H1 (cell line): Measurements from ENCODE around the gene NR2E1. TPM values are rescaled to one million over a fixed set of nuclear protein-coding genes. Genes with fewer than 3 reads are reported as not detected.
A peak's percentile ranks its signal among the peaks of the same experiment; 100 is the strongest.

Source experiments
- BRCA1 ChIP-seq: IDR thresholded peaks from 2 replicates; pipeline ENCODE4 v1.6.1; 2012; ENCODE audit warnings: low read depth, low read length, improper control_type of control experiment
- CEBPB ChIP-seq: IDR thresholded peaks from 2 replicates; pipeline ENCODE4 v1.6.1; 2012; ENCODE audit warnings: low read depth, low read length
- CTBP2 ChIP-seq: IDR thresholded peaks from 2 replicates; pipeline ENCODE4 v1.7.0; 2011; ENCODE audit warnings: borderline replicate concordance, mild to moderate bottlenecking, moderate library complexity, mixed read lengths, low read length; ENCODE audit not compliant: insufficient read depth, insufficient read length
- EZH2 ChIP-seq: fragments of 200-600 bp; sonication (generic); IDR thresholded peaks from 2 replicates; pipeline ENCODE4 v1.7.1; 2012; ENCODE audit warnings: low read depth, mild to moderate bottlenecking, moderate library complexity, low read length, inconsistent platforms; ENCODE audit not compliant: severe bottlenecking
- KDM5A ChIP-seq: fragments of 200-600 bp; IDR thresholded peaks from 2 replicates; pipeline ENCODE4 v1.7.1; 2012; ENCODE audit warnings: mild to moderate bottlenecking, low read length, inconsistent platforms, mixed read lengths
- POLR2A ChIP-seq, 2 experiments: IDR thresholded peaks; 1 replicate in 1 of 2; 2 replicates in 1 of 2; pipeline ENCODE4 v1.6.1; 2011; ENCODE audit warnings: low read depth in 2 of 2, low read length in 2 of 2, mild to moderate bottlenecking in 2 of 2; ENCODE audit errors: control extremely low read depth in 1 of 2
- POLR2AphosphoS5 ChIP-seq: IDR thresholded peaks from 2 replicates; pipeline ENCODE4 v1.6.1; 2011; ENCODE audit warnings: low read depth, low read length
- RNF2 ChIP-seq: fragments of 200-900, 300-1000 bp; sonication (generic); IDR thresholded peaks from 2 replicates; pipeline ENCODE4 v1.7.1; 2016; ENCODE audit warnings: borderline replicate concordance, low read depth, mild to moderate bottlenecking, antibody characterized with exemption, low read length; ENCODE audit not compliant: poor library complexity, severe bottlenecking; ENCODE audit errors: missing control alignments
- SUZ12 ChIP-seq: fragments of 200-600 bp; sonication (generic); IDR thresholded peaks from 2 replicates; pipeline ENCODE4 v1.6.1; 2012; ENCODE audit warnings: mild to moderate bottlenecking, inconsistent platforms, low read length, moderate library complexity, mixed read lengths
- polyA plus RNA-seq, 7 experiments: library from polyadenylated mRNA; depleted of rRNA in 3 of 7; stranded (reverse) in 5 of 7; unstranded in 2 of 7; fragments of >200 nt in 5 of 7; fragments of 200-250 nt in 2 of 7; gene quantifications; 1 replicate in 5 of 7; 2 replicates in 1 of 7; 4 replicates in 1 of 7; pipeline versions ENCODE4 v1.2.1 to v1.2.3, GENCODE V29; 2011 to 2013; ENCODE audit warnings: missing spikeins in 2 of 7, mixed read lengths in 2 of 7
- total RNA-seq: library from RNA; stranded (reverse); fragmentation: NEBNext Ultra II Directional; extraction: Animal tissue kit (Norgen Biotek cat#: 25700); gene quantifications from 2 replicates; pipeline ENCODE4 v1.2.1, GENCODE V29; 2021
- TF ChIP-seq, protein P1 (sequence below): fragments of 300-600 bp; sonication (generic); IDR thresholded peaks from 2 replicates; pipeline ENCODE4 v1.7.1; 2012; ENCODE audit warnings: low read length, moderate library complexity, mild to moderate bottlenecking, inconsistent platforms; ENCODE audit not compliant: insufficient replicate concordance
- TF ChIP-seq, protein P2 (sequence below): IDR thresholded peaks from 2 replicates; pipeline ENCODE4 v1.6.1; 2012; ENCODE audit warnings: inconsistent platforms

The NR2E1 gene
- total and polyA plus RNA-seq, 2 of the 8 experiments (the other 6 are each of a cell fraction or from before 2014, with no cell fraction given), result not detected

DNA sequence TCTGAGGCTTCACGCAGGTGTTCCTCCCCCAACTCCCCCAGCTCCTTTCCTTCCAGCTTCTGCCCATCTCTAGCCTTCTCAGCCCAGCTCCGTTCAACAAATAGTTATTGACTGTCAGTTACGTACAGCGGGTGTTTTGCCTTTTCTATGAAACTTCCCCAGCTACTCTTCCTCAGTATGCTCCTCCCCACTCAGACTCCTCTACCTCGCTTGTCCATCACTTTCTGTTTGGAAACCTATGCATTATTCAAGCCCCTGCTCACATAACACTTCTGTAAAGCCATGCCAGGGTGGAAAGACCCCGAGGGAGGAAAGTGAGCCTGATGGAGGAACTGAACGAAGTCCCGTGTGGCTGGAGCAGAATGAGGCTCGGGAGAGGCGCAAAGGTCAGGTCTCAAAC, 44.2 kb upstream of the NR2E1 start (continued):
- TF ChIP-seq, protein P1, sequence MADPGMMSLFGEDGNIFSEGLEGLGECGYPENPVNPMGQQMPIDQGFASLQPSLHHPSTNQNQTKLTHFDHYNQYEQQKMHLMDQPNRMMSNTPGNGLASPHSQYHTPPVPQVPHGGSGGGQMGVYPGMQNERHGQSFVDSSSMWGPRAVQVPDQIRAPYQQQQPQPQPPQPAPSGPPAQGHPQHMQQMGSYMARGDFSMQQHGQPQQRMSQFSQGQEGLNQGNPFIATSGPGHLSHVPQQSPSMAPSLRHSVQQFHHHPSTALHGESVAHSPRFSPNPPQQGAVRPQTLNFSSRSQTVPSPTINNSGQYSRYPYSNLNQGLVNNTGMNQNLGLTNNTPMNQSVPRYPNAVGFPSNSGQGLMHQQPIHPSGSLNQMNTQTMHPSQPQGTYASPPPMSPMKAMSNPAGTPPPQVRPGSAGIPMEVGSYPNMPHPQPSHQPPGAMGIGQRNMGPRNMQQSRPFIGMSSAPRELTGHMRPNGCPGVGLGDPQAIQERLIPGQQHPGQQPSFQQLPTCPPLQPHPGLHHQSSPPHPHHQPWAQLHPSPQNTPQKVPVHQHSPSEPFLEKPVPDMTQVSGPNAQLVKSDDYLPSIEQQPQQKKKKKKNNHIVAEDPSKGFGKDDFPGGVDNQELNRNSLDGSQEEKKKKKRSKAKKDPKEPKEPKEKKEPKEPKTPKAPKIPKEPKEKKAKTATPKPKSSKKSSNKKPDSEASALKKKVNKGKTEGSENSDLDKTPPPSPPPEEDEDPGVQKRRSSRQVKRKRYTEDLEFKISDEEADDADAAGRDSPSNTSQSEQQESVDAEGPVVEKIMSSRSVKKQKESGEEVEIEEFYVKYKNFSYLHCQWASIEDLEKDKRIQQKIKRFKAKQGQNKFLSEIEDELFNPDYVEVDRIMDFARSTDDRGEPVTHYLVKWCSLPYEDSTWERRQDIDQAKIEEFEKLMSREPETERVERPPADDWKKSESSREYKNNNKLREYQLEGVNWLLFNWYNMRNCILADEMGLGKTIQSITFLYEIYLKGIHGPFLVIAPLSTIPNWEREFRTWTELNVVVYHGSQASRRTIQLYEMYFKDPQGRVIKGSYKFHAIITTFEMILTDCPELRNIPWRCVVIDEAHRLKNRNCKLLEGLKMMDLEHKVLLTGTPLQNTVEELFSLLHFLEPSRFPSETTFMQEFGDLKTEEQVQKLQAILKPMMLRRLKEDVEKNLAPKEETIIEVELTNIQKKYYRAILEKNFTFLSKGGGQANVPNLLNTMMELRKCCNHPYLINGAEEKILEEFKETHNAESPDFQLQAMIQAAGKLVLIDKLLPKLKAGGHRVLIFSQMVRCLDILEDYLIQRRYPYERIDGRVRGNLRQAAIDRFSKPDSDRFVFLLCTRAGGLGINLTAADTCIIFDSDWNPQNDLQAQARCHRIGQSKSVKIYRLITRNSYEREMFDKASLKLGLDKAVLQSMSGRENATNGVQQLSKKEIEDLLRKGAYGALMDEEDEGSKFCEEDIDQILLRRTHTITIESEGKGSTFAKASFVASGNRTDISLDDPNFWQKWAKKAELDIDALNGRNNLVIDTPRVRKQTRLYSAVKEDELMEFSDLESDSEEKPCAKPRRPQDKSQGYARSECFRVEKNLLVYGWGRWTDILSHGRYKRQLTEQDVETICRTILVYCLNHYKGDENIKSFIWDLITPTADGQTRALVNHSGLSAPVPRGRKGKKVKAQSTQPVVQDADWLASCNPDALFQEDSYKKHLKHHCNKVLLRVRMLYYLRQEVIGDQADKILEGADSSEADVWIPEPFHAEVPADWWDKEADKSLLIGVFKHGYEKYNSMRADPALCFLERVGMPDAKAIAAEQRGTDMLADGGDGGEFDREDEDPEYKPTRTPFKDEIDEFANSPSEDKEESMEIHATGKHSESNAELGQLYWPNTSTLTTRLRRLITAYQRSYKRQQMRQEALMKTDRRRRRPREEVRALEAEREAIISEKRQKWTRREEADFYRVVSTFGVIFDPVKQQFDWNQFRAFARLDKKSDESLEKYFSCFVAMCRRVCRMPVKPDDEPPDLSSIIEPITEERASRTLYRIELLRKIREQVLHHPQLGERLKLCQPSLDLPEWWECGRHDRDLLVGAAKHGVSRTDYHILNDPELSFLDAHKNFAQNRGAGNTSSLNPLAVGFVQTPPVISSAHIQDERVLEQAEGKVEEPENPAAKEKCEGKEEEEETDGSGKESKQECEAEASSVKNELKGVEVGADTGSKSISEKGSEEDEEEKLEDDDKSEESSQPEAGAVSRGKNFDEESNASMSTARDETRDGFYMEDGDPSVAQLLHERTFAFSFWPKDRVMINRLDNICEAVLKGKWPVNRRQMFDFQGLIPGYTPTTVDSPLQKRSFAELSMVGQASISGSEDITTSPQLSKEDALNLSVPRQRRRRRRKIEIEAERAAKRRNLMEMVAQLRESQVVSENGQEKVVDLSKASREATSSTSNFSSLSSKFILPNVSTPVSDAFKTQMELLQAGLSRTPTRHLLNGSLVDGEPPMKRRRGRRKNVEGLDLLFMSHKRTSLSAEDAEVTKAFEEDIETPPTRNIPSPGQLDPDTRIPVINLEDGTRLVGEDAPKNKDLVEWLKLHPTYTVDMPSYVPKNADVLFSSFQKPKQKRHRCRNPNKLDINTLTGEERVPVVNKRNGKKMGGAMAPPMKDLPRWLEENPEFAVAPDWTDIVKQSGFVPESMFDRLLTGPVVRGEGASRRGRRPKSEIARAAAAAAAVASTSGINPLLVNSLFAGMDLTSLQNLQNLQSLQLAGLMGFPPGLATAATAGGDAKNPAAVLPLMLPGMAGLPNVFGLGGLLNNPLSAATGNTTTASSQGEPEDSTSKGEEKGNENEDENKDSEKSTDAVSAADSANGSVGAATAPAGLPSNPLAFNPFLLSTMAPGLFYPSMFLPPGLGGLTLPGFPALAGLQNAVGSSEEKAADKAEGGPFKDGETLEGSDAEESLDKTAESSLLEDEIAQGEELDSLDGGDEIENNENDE, result no peak
- TF ChIP-seq CEBPB (no peak), EZH2 (peak; percentile 82), KDM5A (no peak), POLR2AphosphoS5 (no peak), POLR2A (IDR thresholded peaks at IDR 0.05; ENCODE audit: control extremely low read depth in 1 of 2, low read depth in 2 of 2, low read length in 2 of 2) (no peak), BRCA1 (no peak), CTBP2 (no peak), RNF2 (no peak), SUZ12 (peak; percentile 84; the same call in 1 of the 2 replicates)
- TF ChIP-seq, protein P2, sequence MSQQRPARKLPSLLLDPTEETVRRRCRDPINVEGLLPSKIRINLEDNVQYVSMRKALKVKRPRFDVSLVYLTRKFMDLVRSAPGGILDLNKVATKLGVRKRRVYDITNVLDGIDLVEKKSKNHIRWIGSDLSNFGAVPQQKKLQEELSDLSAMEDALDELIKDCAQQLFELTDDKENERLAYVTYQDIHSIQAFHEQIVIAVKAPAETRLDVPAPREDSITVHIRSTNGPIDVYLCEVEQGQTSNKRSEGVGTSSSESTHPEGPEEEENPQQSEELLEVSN, result no peak
